Activated CD8-positive, alpha-beta memory T cell treated with anti-CD3 and anti-CD28 coated beads for 4 hours (primary cell): ENCODE measurements around the gene IFNE.
"Not testable (repeated sequence)": the region's sequence is repeated elsewhere in the genome, so short reads cannot be mapped to it uniquely, and the experiment has no call there.

Source experiments
- DNase-seq, 2 donors: peaks; one replicate each; pipeline ENCODE4 v3.0.0-alpha.2; 2020; ENCODE audit warnings: low read depth in 2 of 2

The IFNE gene

DNA sequence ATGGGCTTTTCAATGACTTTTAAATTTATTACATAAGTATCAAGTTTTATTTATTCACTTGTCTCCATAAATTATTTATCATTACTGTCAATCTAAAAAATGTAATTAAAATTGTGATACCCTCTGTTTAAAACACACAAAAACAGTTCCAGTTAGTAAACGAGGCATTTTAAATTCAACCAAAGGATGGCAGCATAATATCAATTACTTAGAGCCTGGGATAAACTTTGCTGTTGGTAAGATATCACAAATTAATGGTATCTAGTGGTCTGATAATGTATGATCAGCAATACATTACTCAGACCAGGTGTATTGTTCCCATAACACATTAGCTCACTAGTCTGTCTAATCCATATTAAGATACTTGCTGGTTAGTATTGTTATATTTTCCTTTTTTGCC lies 9.6 kb upstream of the IFNE start:
- DNase-seq = no peak

DNA sequence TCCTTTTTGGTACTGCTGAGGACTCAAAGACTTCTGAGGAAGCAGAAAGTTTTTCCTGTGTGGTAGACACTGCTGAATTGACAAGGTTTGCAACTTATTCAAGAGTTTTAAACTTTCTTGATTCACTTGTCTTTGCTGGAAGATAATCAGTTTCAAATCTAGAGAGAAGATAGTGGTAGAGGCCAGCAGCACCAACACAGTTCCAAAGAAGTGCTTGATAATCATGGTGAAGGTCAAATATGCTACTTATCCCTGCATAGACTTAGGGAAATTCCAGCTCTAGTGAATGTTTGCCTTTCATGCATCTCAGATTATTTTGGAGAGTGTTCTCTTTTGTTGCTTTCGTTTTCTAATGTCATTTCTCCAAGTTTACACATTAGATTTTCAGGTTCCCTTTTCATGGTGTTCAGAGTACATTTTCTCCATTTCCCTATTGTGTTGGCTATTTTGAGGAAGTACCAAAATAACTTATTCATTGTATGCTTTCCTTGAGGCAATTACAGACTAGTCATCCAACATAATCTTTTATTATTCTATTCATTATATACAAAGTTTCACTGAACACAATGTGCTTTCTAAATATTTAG lies 550 bp downstream of the IFNE start:
- no peak for DNase-seq

DNA sequence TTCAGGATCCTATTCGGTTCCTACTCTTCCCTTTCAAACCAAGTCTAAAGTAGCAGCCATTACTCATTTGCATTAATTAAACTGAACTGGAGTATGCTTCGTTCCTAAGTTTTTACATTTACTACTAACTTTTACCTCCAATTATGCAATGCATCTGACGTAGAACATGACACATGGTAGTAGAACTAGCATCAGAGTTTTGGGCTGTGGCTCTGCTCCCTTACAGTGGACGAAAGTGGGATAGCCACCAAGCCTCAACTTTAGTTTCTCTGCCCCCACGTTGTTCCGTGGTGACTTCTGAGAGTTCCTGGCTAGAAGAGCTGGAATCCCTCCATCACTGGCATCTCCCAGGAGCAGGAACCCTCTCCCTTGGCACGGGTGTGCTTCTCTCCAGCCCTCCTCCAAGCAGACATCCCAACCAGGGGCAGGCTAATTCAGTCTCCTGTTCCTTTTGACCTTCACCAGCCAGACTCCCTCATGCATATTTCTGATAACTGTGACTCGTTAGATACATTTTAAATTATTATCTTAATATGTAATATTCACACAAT lies 2.9 kb downstream of the IFNE start:
- no peak for DNase-seq

DNA sequence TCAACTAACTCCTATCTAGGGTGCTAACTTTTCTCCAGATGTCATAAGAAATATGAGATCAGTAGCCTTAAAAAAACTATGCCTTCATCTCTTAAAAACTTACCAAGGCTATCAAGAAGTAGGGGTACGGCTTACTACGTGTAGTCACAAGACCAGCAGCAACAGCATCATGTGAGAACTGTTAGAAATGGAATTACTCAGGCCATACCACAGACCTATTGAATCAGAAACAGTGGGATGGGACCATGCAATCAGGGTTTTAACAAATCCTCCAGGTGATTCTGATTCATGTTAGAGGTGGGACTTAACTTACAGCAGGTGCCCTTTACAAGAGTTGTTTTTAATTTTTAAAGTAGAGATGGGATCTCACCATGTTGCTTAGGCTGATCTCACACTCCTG lies 4.6 kb downstream of the IFNE start:
- DNase-seq = no peak

DNA sequence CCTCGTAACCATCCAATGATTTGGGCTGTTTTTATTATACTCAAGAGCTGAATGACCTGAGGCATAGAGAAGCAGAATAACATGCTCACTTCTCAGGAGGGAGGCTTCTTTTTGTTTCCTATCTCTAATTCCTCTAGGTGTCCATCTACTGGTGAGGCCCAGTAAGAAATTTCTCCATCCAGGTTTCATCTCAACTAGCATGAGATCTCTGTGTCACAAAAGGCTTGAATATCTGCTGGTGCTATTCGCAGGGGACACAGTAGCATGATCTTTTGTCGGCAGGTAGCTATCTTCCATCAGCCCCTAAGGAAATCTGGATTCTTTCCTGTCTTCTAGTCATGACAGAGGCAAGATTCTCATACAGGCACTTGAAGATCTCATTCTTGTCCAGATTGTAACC lies 8.9 kb downstream of the IFNE start:
- DNase-seq = no peak

DNA sequence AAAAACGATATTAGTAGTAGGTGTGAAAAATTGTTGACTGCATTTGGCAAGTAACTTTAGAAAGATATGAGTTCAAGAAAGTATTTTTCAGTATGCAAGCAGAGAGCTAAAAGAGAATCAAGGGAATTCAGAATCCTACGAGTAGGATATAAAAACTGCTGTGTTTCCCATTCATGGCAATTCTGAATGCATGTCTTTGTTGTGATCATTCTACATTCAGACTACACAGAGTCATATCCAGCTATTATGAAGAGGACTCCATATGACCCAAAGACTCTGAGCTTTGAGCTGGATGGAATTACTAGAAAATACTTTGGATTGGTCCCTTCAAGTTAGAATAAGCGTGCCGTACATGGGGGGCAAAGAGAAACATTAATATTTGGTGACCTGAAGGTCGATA lies 12.0 kb downstream of the IFNE start:
- no peak for DNase-seq

DNA sequence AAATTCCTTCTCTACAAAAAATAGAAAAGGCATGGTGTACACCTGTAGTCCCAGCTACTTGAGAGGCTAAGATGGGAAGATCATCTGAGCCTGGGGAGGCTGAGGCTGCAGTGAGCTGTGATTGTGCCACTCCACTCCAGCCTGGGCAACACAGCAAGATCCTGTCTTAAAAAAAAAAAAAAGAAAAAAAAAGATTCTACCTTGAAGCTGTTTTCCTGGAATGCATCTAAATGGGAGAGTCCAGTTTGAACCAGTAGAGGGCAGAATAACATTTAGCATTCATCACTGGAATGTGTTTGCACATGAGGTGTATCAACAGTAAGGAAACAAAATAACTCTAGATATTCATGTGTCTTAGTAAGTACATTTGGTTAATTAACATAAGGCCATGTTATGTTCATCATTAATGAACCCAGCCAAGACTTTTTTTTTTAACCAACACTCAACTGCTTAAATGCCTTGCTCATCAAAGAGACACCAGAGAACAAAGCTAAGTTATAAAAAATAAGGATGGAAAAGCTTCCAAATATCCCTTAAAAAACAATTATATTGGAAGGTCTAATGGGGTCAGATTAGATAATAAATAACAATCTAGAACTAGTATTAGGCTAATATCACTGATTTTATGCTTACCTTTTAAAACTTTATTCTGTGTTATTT lies 16.1 kb downstream of the IFNE start:
- no peak for DNase-seq

DNA sequence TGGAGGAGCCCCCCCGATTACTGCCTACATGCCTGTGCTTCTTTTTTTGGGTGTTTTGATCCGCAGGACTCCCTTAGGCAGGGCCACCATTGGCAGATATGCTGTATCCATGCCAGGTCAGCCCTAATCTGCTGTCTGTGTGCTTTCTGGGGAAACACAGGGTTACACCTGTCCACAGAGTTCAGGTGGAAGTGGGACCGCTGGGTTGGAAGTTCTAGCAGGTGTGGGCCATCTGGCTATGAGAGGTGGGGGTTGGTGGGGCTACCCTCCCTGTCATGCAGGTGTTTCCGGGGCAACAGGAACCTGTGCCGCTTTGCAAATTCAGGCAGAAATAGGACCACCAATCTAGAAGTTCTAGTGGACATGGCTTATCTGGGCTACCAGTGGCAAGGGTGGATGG lies 17.0 kb downstream of the IFNE start:
- no peak for DNase-seq

DNA sequence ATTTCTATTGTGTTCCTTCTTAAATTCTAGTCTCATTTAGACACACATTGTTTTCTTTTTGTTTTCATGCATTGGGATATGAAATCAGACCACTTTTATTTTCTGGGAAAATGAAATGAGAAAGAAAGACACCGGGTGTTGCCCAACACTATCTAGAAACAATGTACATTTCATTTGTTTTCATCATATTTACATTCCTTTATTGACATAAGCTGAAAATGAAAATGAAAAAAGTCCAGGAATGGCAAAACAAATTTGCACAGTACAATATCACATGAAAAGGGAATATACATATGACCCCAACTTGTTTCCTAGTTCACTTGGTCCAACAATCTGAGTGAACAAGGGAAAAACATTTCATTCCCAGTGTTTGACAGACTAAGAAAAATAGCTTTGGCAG lies 20.7 kb downstream of the IFNE start:
- no peak for DNase-seq

DNA sequence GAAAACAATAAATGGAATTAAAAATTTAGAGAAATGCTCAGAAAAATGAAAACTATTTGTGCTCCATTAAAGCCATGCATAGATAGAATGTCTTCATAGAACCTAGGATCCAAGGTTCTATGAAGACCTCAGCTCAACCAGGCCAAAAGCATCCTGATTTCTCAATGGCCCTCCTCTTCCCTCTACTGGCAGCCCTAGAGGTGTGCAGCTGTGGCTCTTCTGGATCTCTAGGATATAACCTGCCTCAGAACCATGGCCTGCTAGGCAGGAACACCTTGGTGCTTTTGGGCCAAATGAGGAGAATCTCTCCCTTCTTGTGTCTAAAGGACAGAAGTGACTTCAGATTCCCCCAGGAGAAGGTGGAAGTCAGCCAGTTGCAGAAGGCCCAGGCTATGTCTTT lies 26.8 kb downstream of the IFNE start:
- DNase-seq = no peak

DNA sequence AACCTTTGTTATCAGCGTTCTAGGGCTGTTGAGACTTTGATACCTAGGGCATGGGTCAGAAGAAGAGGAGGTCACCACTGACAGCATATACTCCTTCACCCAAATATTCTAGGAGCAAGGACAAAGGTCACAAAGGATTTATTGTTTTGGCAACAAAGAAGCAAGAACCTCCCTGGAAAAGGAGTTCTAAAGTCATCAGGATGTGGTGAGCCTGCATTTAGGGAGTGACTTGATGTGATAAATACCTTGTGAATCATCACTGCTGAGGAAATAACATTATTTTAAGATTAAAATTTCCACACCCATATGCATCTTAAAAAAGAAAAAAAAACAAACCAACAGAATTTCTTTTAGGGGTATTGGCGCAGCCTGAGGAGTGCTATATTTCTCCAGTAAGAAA lies 28.0 kb downstream of the IFNE start:
- DNase-seq = no peak

DNA sequence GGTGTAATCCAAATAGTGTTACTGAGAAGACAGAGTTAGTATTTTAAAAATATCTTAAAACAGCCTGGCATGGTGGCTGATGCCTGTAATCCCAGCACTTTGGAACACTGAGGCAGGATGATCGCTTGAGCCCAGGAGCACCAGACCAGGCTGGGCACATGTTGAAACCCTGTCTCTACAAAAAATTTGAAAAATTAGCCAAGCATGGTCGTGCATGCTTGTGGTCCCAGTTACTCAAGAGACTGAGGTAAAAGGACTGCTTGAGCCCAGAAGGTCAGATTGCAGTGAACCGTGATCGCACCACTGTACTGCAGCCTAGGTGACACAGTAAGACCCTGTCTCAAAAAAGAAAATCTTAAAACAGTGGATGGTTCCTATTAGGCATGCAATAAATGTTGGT lies 29.4 kb downstream of the IFNE start:
- no peak for DNase-seq

DNA sequence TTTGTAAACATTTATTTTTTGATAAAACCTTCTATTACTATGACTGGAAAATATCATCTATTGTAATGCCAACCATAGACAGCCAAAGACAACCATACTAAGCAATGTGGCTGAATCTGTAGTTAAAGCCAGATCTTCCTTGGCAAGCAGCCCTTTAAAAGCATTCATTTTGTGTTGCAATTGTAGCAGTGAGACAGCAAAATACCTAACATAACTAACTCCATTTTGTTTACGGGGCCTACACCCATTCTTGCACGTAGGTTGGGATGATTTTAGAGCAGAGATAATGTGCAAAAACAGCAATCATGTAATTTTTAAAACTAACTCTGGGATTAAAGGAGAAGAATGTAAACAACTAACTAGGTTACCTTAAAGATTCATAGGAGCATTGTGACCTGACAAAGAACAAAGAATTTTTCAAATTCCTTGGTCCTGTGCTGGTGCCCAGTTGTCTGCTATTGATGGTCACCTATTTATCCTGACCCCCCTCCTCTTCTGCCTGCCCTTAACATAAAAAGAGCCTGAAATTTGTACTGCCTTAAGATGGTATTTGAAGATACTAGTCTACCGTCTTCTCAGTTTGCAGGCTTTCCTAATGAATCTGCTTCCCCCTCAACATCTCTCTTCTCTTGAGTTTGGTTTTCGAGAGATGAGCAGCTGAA lies 31.2 kb downstream of the IFNE start:
- no peak for DNase-seq

DNA sequence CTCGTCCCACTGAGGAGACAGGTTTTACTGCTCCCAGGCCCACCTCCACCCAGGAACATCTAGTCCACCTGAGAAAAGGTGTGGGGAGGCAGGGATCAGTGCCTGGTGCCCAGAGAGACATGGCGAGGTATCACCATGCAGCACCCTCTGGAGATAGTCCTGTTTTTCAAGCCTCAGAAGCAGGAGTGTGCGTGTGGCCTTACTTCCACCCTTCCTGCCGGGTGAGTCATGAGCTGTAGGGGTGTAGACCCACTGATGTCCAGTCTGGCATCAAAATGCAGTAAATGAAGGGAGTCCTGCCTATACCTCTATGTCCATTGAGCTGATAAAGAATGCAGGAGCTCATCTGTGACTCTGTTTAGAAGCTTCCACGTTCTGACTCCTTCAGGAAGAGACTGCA lies 32.8 kb downstream of the IFNE start:
- DNase-seq = not testable (repeated sequence)

DNA sequence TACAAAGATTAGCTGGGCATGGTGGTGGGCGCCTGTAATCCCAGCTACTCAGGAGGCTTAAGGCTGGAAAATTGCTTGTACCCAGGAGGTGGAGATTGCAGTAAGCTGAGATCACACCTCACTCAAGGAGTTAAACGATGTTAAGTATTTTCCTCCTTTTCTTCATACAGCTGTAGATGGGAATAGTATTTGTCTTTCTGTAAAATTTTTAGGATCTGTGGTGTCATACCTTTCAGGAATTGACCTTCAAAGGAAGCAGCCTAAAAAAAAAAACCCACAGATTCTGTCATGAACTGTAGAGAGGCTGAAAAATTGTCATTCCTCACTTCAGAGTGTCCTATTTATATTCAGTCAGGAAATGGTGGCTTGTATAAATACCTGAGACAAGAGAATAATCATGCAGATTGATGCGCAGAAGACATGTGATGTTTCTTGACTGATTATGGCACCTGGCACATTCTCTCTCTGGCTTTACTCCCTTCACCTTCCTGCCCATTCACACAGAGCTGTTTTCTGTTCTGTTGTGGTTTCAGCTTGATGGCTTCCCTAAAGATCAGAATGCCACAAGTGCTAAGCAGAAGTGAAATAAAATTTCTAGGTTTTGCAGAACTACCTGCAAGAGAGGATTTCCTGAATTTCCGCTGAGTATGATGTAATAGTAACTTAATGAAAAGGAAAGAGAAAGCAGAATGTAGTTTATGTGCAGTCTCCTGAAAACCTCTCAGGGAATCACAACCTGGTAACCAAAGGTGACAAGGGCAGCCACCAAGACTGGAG lies 38.1 kb downstream of the IFNE start:
- no peak for DNase-seq

DNA sequence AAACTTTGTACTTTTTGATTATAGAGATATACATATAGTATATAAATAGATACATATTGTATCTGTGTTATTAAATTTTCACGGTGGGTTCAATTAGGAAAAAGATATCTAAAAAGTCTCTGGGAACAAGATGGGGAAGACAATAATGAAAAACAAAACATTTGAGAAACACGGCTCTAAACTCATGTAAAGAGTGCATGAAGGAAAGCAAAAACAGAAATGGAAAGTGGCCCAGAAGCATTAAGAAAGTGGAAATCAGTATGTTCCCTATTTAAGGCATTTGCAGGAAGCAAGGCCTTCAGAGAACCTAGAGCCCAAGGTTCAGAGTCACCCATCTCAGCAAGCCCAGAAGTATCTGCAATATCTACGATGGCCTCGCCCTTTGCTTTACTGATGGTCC lies 42.0 kb downstream of the IFNE start, which contains the start of gene IFNA1:
Gene IFNA1, plus strand, starts transcription at position 301 of the 400 bp plus-strand sequence. Its CDS starts 69 bp downstream, at position 370.
- no peak for DNase-seq

DNA sequence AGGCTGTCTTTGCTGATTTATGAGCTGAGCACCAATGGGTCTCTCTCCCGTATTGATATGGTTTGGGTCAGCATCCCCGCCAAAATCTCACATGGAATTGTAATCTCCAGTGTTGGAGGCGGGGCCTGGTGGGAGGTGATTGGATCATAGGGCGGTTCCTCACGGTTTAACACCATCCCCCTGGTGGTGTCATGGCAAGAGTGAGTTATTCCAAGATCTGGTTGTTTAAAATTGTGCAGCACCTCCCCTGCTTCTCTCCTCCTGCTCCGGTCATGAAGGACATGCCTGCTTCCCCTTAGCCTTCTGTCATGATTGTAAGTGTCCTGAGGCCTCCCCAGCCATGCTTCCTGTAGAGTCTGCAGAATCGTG lies 47.1 kb downstream of the IFNE start:
- DNase-seq = not testable (repeated sequence)

DNA sequence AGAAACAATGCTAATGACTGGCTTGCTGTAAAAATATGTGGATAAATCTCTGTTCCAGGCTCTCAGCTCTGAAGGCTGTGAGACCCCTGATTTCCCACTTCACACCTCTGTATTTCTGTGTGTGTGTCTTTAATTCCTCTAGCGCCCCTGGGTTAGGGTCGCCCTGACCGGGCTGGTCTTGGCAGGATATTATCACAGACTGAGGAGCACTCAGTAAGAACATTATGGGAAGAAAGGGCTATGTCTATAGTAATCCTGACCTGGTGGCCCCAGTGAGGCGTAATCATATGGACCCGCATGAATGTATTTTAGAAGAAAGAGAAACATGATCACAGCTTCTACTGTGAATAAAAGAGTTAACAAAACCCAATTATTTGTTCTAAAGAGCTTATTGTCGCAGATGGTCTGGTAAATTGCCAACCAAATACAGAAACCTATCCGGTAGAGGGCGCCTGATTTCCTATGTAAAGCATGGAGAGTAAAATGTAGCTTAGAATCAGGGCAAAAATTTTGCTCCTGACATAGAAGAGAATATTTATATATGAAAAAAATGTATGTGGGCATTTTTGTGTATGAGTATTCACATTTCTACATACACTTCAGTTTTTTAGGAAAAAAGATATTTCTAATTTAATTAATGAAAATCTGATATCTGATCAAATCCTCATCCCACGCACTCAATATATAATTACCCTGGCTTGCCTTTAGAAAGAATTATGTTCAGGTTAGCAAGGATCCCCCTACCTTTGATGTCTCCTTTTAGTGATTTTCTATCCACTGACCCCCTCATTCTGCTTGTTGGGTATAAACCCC lies 47.7 kb downstream of the IFNE start:
- peak; percentile 9 to 13 for DNase-seq

DNA sequence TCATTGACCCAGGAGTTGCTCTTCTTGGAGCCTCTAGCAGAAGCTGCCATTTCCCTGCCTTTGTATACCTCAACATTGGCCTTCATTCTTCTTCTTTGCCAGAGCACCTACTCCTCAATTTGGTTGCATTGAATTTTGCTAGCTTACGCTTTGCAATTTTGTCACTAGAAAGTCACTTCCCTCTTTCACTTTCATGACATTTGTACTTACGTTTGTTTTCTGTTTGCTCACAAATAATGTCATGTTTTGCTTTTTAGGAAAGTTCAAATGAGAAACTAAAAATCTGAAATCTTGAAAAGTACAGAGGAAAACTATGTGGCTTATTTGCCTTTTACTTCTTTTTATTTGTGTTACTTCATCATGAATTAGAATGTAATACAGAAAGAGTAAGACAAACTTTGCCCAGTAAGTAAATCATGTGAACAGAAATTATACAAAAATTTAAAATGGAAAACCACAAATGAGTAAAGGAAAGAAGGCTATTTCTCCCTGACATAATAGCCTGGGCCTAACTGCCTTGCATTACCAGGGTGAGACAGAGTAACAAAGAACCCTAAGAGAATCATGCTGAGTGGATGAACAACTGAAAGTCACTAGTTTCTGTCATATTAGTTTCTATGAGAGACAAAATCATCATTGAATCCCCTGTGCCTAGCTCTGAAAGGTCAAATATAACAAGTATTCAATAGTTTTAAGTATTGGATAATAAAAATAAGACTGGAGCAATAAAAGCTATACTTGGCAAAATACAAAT lies 49.3 kb downstream of the IFNE start:
- DNase-seq = no peak
